ENCODE measurements around the gene LST1.
"Not testable (repeated sequence)": the region's sequence is repeated elsewhere in the genome, so short reads cannot be mapped to it uniquely, and the experiment has no call there.

LST1 gene

GRCh38 chr6:31586008-31586407 lies at the start of gene LST1:
Gene LST1, plus strand, starts transcription at chr6:31586277. Its CDS starts 1,023 bp downstream, at chr6:31587300.
- intact Hi-C loops (cut with DNase I), result no loop called here
- DNase-seq, result peak in 1 of 10 donors; percentile 64

- intact Hi-C loops (cut with DNase I), result no loop called here
- no peak for DNase-seq
These were observed 47.2 kb upstream of the LST1 start for GRCh38 chr6:31538805-31539400.

- no peak for DNase-seq
- intact Hi-C loops (cut with DNase I), result loop anchor here (5.0 to 10.0 kb wide), 4 partner anchors 122 to 414 kb away; partner anchors contain the start of genes C6orf47, GPANK1, NELFE and NEU1
These were observed 45.4 kb upstream of the LST1 start for GRCh38 chr6:31540640-31541039.

GRCh38 chr6:31541059-31541657 lies 44.9 kb upstream of the LST1 start:
- intact Hi-C loops (cut with DNase I), result loop anchor here (5.0 to 10.0 kb wide), 4 partner anchors 121 to 414 kb away; partner anchors contain the start of genes C6orf47, GPANK1, NELFE and NEU1
- DNase-seq, result no peak

GRCh38 chr6:31541658-31542521 lies 44.2 kb upstream of the LST1 start, which contains the start of gene DDX39B:
Gene DDX39B, minus strand, starts transcription at chr6:31542003. Its CDS starts 1,471 bp downstream, at chr6:31540532.
- intact Hi-C loops (cut with DNase I), result loop anchor here (5.0 to 10.0 kb wide), 4 partner anchors 120 to 413 kb away; partner anchors contain the start of genes C6orf47, GPANK1, NELFE and NEU1

GRCh38 chr6:31543639-31544038 lies 42.4 kb upstream of the LST1 start:
- intact Hi-C loops (cut with DNase I), result loop anchor here (5.0 to 10.0 kb wide), 4 partner anchors 119 to 411 kb away; partner anchors contain the start of genes C6orf47, GPANK1, NELFE and NEU1
- DNase-seq, result no peak

More at GRCh38 chr6:31541658-31542521, 44.2 kb upstream of the LST1 start, which contains the start of gene DDX39B:
- peak; percentile 93 to 99 (median 96) for DNase-seq

- no peak for DNase-seq
- intact Hi-C loops (cut with DNase I), result loop anchor here (5.0 to 10.0 kb wide), 4 partner anchors 118 to 410 kb away; partner anchors contain the start of genes C6orf47, GPANK1, NELFE and NEU1
These were observed 41.4 kb upstream of the LST1 start for GRCh38 chr6:31544676-31545075.

- intact Hi-C loops (cut with DNase I), result loop anchor here (10.0 kb wide), 3 partner anchors 250 to 410 kb away; partner anchors contain the start of genes NELFE, NEU1, SKIC2 and VARS1
These were observed 40.8 kb upstream of the LST1 start for GRCh38 chr6:31545291-31545690.

GRCh38 chr6:31546339-31546957 lies 39.6 kb upstream of the LST1 start, which contains the start of gene ATP6V1G2:
Gene ATP6V1G2, minus strand, starts transcription at chr6:31546608. Its CDS starts 49 bp downstream, at chr6:31546559.
- intact Hi-C loops (cut with DNase I), result loop anchor here (1.0 to 10.0 kb wide), 4 partner anchors 52 to 408 kb away; partner anchors contain the start of genes NELFE, NEU1, SKIC2 and VARS1
- peak; percentile 85 to 99 (median 94) for DNase-seq

More at GRCh38 chr6:31545291-31545690, 40.8 kb upstream of the LST1 start:
- no peak for DNase-seq

- DNase-seq, result peak; percentile 96 to 99 (median 98)
- intact Hi-C loops (cut with DNase I), result loop anchor here (1.0 to 10.0 kb wide), 4 partner anchors 51 to 408 kb away; partner anchors contain the start of genes NELFE, NEU1, SKIC2 and VARS1
These were observed 38.9 kb upstream of the LST1 start, which contains the start of gene NFKBIL1 for GRCh38 chr6:31546958-31547726. Gene NFKBIL1, plus strand, starts transcription at chr6:31547608. Its CDS starts 87 bp downstream, at chr6:31547695.

- DNase-seq, result peak in 1 of 10 donors; percentile 72
These were observed 38.1 kb upstream of the LST1 start for GRCh38 chr6:31547727-31548543.

GRCh38 chr6:31548544-31548873 lies 37.6 kb upstream of the LST1 start:
- intact Hi-C loops (cut with DNase I), result loop anchor here (10.0 kb wide), 3 partner anchors 246 to 406 kb away; partner anchors contain the start of genes NELFE, NEU1, SKIC2 and VARS1

More at GRCh38 chr6:31547727-31548543, 38.1 kb upstream of the LST1 start:
- intact Hi-C loops (cut with DNase I), result loop anchor here (10.0 kb wide), 3 partner anchors 247 to 407 kb away; partner anchors contain the start of genes NELFE, NEU1, SKIC2 and VARS1

GRCh38 chr6:31551371-31551770 lies 34.7 kb upstream of the LST1 start:
- intact Hi-C loops (cut with DNase I), result not testable (repeated sequence)

More at GRCh38 chr6:31548544-31548873, 37.6 kb upstream of the LST1 start:
- no peak for DNase-seq

GRCh38 chr6:31556307-31556706 lies 29.8 kb upstream of the LST1 start:
- DNase-seq, result no peak
- intact Hi-C loops (cut with DNase I), result no loop called here

More at GRCh38 chr6:31551371-31551770, 34.7 kb upstream of the LST1 start:
- peak in 1 of 10 donors; percentile 27 for DNase-seq

GRCh38 chr6:31557443-31558317 lies 28.4 kb upstream of the LST1 start:
- DNase-seq, result no peak
- intact Hi-C loops (cut with DNase I), result no loop called here

- intact Hi-C loops (cut with DNase I), result no loop called here
- DNase-seq, result no peak
These were observed 27.8 kb upstream of the LST1 start for GRCh38 chr6:31558318-31558625.

Data from posterior cingulate gyrus (tissue), 11 donors.